GM19438 (cell line): ENCODE results near the gene DAB1.

Experiments
- ATAC-seq: cut with Tn5 transposase; IDR thresholded peaks from one replicate; pipeline ENCODE4 v1.9.1; 2021; ENCODE audit warnings: low read depth; ENCODE audit not compliant: unreplicated experiment

The DAB1 gene

DNA sequence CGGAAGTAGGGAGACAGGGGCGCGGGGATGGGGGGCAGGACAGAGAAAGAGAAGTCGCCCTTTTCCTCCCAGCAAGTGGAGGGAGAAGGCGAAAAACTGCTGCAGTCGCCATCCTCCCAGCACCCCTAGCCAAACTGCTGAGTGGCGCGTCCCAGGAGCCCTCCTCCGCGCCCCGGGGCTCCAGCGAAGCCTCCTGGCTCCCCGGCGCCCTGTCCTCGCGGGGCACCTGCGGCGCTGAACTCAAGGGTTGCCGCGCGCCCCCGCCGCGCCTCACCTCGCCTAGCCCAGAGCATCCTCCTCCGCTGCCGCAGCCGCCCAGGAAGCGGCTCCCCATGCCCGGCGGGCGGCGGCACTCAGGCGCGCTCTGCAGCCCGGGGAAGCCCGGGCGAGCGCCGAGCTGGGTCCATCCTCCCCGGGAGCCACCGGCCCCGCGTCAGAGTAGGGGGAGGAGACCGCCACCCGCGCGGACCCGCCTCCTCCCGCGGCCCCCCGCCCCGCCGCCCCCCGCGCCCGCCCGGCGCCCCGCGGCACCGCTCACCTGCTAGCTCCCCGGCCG lies at the start of gene DAB1:
Gene DAB1 (minus strand): TSS at position 405 of the 556 bp plus-strand sequence. CDS start 133,030 bp downstream, outside the sequence.
- no peak for ATAC-seq

DNA sequence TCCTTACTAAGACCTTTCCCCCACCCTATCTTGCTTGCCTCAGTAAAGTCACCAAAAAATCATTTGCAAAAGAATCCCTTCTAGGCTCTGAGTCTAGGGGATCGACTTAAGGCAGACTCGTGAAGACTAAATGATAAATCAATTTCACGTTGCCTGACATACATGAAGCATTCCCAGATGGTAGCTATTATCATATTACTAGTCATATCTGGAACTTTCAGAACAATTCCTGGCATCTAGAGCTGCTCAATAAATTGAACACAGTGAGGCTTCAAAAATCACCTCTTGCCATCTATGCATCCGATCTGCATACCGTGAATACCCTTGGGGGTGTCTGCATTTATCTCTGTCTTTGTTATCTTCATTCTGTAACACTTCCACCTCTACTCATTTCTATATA lies 49.6 kb upstream of the DAB1 start:
- no peak for ATAC-seq

DNA sequence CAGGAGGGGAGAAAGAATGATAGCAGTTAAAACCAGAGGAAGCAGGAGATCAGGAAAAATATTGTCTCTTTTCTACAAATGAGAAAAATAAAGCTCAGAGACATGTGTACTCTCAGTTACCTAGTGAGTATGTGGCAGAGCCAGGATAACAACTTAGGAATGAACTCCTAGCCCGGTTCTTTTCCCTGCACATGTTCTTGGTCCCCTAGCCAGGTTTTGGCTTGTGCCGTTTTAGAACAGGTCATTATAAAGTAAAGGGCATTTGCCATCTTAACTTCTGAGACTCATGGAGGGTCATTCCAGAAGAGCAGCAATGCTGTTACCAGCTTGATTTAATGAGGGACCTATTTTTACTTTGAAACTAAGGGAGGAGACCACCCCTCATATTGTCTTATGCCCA lies 48.1 kb upstream of the DAB1 start:
- ATAC-seq, result no peak

DNA sequence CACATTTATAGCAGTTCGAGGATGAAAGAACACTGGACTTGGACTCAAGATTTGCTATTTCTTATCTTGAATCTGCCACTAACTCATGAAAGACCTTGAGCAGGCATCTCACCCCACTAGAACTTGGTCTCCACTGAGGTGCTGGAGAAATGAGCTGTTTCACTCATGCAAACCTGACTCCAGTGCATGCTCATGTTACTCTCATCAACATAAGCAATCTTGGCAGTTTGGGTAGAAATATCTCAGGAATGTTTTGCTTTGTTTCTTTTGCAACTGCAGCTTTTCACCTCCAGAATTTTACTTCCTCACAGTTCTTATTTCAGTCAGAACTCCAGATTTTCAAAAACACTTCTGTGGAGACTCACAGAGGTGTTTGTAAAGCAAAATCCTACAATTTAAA lies 46.2 kb upstream of the DAB1 start:
- ATAC-seq, result no peak

DNA sequence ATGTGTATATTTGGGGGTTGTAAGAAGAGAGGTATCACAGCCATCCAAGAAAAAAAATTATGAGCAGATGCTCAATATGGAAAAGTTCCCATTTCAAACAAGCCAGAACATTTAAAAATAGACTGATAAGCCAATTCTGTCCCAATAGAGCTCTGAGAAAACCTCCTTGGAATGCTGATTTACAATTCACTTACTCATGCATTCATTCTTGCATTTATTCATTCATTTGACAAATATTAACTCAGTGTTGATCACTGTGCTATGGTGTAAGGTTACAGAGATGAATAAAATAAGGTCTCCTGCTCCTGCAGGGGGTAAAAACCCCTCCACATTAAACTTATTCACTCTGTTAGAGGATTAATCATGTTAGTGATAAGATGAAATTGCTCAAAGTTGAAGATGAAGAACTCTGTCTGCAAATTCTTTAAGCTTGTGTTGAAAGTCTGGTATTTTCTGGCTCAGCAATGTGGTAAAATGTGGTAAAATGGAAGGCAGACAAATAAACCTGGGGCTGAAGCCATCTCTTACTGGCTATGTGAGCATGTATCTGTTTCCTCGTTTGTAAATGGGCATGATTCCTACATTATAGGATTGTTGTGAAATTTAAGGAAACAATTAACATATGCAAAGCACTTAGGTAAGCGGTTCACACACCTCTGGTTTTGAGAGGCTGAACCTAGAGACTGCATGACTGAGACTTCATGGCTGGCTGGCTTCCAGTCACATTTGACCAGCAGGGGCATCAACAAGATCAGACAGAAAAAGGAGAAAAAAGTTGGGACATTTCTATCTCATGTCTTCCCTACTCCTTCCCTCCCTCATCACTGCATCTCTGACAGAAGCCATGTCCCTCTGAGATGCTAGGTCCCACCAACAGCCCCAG lies 45.0 kb upstream of the DAB1 start:
- no peak for ATAC-seq

DNA sequence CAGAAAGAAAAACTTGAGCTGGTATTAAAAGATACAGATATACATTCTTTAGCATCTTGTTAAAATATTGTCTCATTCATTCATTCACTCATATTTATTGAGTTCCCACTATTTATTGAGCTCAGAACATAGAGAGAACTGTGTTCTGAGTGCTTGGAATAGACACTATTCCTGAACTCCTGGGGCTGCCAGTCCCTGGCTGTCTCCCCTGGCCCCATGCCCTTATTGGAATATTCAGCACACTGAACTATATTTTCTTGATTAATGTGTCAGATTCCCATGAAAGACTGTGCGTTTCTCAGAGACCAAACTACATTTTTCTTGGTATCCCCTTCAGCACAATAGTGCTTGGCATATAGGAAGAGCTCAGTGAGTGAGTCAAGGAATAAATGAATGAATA lies 44.0 kb upstream of the DAB1 start:
- no peak for ATAC-seq

DNA sequence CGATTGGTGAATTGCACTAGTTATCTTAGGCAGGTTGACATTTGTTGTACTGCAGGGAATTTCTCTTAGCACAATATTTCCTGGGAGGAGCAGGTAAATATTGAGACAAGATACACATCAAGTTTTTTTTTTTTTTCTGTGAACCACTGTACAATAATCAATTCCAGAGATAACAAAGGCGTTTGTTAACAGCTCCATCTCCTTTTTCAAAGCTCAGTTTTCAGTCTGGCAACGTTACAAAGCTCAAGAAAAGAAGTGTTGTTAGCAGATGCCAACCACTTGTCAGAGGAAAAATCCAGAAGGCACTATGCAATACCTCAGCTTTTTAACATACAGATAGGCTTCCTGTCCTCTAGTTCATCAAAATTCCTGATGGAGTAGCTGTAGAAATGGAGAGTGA lies 40.9 kb upstream of the DAB1 start:
- ATAC-seq, result no peak

DNA sequence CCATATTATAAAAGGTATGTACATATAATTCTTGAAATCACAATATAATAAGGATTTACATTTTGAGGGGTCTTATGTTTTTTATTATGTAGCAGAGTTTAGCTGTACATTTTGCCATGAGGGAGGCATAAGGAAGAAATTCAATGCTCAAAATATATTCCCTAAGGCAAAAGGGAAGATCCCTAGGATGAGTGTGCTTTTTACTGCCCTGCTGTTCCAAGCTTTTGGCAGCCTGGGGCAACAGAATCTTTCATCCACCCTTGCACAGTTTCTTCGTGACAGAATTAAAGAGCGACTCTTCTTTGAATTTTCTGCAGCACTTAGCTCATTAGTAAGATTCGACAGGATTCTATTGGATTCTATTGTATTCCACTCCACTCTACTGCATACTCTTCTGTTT lies 39.5 kb upstream of the DAB1 start:
- no peak for ATAC-seq

DNA sequence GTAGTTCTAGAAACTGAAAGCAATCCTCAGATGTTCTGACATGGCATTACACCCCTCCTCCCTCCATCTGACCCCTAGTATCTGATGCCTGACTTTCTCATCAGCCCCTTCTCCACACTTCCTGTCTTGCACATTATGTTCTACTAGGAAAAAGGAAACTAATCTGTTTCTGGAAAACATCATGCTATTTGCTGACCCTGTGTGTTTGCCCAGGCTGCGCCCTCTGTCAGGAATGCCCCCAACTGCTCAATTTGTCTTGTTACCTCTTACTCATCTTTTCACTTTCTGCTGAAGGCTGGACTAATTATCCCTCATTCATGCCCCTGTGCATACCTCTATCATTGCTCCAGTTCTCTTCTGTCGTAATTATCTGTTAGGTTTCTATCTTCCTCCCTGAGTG lies 37.5 kb upstream of the DAB1 start:
- no peak for ATAC-seq

DNA sequence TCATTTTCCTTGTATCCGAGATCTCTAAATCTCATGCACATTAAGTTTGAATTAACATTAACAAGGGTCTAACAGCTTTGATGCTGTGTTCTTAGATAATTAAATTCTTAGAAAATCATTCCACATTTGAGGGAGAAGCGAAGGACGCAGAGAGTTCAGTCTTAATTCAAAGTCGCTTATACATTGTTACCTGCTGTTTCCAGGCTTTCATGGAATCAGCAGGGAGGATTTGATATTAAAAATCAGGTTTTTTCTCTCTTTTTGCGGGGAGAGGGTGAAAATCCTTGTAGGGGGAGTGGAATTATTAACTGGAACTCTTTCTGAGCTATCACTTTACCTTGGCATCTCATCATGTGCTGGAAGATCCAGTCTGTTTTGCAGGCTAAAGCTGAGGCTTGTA lies 27.7 kb upstream of the DAB1 start:
- no peak for ATAC-seq

DNA sequence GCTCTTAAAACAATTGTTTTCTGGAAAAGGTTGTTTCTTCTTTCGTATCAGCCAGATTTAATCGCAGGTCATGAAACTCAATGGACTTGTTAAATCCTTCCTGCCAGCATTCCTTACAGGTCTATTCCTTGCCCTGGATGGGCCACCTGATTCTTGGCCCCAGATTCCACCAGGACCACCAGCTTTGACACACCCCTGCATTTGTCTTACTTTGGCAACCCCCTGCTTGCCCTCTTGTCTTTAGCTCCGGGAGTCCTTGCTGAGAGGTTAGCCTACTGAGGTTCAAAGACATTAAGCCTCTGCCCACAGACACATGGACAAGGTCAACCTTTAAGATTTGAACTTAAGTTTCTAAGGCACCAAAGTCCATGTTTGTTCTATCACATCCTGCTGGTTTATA lies 27.1 kb upstream of the DAB1 start:
- no peak for ATAC-seq

DNA sequence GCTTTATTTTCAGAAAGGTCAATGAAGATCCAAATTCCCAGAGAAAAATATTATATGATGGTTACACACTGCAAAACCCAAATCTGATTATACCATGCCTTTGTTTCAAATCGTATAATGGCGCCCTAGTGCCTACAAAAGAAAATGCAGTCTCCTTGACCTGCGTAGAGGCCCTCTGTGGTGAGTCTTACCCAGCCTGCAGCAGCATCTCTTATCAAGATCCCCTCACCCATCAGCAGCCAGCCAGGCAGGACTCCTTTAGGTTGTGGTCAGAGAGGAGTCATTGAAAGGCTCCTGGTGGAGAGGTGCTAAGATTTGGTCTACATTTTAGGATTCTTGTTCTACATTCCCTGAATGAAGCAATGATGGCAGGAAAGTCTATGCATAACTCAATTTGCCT lies 23.7 kb upstream of the DAB1 start:
- ATAC-seq, result no peak

DNA sequence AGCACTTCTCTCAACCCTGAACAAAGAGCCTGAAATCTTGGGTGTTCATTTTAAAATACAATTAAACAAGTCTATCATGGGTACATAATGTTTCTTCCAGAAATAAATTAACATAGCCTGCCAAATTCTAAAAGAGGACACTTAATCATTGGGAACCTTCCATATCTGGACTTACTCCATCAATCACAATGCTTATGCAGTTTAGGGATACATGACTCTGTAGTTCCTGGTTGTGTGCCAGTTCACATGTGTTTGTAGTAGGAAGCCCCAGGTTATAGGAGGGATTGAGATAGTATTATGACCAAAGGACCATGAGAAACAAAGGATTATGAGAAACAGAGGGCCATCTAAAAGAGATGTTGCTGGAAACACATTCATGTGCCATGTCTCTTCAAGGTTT lies 19.1 kb upstream of the DAB1 start:
- ATAC-seq, result no peak

DNA sequence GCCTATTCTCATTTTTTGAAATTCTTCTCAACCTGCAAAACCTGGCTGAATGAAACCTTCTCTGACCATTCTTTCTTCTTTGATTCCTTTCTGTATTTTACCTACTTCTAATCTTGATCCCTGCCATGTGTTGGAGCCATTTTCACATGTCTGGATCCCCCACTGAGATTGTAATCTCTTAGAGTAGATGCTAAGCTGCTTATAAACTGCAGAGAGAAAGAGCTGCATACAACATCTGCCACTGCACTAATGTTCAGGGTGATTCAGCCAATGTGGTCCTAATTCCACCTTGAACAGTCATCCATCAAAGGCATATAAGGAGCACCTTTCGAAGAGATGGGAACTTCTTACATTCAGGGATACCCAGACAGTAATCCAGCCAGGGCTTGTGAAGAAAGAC lies 16.2 kb upstream of the DAB1 start:
- no peak for ATAC-seq

DNA sequence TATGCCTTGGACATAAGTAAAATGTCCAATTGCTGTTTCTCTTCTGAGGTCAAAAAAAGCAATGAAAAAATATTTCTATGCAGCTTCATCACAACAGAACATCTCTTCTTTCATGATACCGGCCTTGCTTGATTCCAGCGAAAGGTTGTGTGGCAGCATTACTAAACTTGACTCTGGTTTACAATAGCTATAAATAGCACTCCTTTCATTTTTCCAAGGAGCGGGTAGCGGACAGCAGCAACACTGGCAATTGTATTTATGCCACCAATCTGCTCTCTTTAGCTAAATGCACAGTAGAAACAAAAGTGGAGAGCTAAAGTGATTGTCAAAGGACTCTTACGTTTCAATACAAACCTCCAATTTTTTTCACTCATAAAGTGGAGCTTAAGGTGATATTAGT lies 7.5 kb upstream of the DAB1 start:
- no peak for ATAC-seq

DNA sequence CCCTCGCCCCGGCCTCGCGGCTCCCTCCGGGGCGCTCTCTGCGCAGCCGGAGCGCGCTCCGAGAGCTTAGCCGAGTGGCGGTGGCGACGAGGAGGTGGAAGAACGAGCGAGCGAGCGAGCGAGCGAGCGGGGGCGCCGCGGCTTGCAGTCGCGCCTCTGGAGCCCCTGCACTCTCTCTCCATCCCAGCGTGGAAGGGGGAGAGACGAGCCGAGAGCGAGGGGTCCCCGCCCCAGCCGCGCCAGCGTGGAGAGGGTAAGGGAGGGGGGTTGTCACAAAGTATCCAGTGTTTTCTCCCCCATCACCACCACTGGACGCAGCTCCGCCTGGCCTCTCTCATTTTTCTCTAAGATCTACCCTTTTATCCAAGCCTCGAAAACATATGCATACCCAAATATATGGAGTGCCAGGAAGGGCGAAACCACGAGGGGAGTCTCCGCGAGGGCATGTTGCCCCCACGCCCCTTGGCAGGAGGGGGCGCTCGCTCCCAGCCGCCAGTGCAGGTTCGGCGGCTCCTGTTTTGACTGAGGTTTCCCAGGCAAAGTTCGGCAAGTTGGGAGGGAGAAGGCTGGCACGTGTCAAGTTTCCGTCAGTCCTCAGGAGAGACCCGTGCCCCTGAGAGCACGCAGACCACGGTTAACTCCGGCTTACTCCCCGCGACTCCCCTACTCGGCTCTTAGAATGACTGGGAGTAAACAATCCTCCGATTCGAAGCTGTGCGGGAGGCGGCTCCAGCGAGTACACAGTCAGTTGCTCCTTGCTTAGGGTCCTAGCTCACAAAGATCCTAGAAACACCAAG lies 569 bp upstream of the DAB1 start:
- no peak for ATAC-seq

DNA sequence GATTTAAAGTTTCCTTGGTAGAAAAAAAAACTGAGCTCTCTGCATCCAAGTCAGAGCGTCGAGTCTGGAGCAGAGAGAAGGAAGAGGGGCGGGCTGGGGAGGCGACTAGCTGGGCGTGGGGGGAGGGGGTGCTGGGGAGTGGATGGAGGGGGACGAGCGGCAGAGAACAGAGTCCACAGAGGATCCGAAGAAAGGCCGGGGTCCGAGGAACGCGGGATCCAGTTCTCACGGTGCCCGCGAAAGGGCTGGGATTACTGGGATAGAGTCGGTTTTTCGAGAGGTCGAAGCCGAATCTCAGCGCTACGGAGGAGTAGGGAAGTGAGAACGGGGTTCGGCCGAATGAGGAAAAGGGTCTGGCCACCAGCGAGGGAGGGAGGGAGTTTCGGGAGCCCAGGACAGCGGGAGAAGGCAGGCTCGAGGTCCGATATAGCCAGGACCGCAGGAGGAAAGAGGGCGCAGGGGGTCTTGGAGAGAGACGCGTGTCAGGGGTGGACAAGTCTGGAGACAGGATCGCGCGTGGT lies 665 bp downstream of the DAB1 start:
- no peak for ATAC-seq

DNA sequence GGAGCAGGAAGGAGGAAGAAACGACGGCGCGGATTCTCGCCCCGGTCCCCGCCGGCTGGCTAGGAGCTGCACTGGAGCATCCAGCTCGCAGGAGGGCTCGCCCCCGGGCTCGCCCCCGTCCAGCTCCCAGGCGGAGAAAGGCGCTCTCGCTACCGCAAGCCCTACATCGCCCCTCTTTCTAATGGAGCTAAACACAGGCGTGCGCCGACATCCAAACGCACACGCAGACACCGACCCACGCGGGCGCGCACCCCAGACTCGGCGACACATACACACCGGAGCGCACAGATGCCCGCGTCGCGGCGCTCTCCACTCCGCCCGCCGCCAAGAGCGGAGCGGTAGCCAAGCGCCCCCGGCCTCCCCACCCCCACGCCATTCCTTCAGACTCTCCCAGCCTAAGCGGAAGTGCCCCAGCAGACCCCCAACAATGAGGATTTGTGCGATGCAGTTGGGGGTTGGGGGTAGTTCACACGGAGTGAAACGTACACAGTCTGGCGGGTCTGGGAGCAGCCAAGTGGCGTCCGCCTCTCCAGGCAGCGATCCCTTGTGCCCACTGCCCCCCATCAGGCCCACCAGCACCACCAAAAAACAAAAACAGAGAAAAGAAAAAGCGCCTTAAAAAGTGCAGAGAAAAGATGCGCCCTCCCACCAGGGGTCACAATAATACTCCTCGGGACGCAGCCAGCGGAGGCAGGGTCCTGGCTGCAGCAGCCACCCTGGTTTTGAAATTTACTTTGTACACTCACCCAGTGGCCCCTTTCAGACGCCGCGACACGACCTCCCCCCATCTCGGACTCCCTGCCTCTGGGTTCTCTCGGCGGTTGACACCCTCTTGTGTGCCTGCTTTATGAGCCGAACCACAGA lies 1.4 kb downstream of the DAB1 start:
- ATAC-seq, result no peak

DNA sequence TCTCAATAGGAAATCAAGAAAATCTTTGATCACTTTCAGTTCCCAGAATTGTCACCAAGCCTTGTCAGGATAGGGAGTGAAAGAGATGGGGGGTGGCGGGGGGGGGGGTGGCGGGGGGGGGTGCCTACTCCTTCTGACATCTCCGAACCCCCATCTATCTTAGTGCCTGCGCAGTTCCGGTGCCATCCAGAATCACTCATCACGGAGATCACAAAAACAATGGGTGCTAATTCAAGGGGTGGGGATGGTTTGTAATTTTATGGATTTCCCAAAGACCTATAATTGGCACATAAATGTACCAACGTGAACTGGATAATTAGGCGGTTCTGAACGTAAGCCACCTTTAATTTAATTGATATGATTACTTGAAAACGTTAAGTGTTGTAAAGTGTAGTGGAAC lies 2.1 kb downstream of the DAB1 start:
- no peak for ATAC-seq

DNA sequence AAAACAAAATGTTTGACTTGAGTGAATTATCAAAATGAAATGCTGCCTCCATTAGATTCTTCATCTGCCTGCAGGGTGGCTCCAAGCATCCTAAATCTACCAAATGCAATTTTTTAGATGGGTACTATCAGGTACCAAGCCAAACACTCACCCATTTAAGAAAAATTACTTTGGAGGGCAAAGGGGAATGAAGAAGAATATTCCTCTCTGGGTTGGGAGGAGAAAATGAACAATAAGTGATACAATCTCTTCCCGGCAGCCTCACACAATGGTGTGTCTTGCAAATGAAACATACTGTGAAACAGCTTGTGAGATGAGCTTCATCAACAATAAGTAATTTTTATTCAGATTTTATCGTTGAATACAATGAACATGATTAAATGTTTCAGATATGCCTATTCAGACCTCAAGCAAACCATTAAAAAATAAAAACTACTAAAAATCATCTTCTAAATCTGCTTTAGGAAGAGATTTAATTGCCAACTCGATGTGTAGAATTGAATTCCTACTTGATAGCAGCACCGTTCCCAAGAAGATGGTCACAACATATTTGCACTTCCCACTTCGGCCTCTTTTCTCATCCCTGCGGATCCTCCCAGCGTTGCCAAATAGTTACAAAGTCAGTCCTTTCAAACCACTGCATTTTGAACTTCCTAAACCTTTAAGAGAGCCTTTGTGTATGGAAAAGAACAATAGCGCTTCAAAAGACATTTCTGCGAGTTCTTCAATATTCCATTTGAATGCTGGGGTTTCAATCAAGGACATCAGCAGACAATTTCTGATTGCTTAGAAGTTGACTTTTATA lies 2.7 kb downstream of the DAB1 start:
- no peak for ATAC-seq
